OCI-LY1 (cell line): ENCODE data around the gene MED22.

Experiments
- EZH2 ChIP-seq: fragments of 200-600 bp; sonication (generic), shearing (Covaris generic); IDR thresholded peaks from 2 replicates; pipeline ENCODE4 v1.8.0; 2017; ENCODE audit warnings: borderline replicate concordance, mixed run types, mild to moderate bottlenecking, antibody characterized with exemption, low read length, moderate library complexity, mixed read lengths
- TF ChIP-seq, protein P1 (sequence below): fragments of 200-600 bp; sonication (generic), shearing (Covaris generic); IDR thresholded peaks from 2 replicates; pipeline ENCODE4 v1.5.1; 2017; ENCODE audit warnings: mild to moderate bottlenecking, antibody characterized with exemption, low read length, moderate library complexity, mixed read lengths

DNA sequence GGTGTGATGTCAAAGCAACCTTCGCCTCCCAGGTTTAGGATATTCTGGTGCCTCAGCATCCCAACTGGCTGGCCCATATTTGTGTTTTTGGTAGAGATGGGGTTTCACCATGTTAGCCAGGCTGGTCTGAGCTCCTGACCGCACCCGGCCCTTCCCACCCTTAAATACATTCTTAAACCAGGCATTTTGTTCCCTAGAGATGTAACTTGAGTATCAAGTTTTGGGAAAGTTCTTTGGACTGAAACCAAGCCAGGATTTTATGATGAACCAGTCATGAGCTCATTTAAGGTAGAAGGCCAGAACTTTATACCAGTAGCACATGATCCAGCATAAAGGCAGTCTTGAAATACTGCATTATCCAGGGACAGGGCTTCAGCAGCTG, 3.6 kb upstream of the MED22 start:
- TF ChIP-seq, protein P1, sequence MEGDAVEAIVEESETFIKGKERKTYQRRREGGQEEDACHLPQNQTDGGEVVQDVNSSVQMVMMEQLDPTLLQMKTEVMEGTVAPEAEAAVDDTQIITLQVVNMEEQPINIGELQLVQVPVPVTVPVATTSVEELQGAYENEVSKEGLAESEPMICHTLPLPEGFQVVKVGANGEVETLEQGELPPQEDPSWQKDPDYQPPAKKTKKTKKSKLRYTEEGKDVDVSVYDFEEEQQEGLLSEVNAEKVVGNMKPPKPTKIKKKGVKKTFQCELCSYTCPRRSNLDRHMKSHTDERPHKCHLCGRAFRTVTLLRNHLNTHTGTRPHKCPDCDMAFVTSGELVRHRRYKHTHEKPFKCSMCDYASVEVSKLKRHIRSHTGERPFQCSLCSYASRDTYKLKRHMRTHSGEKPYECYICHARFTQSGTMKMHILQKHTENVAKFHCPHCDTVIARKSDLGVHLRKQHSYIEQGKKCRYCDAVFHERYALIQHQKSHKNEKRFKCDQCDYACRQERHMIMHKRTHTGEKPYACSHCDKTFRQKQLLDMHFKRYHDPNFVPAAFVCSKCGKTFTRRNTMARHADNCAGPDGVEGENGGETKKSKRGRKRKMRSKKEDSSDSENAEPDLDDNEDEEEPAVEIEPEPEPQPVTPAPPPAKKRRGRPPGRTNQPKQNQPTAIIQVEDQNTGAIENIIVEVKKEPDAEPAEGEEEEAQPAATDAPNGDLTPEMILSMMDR = no peak
- no peak for TF ChIP-seq EZH2
